Sigmoid colon (tissue), 3 donors: ENCODE measurements around the gene QRICH1.

Source experiments
- CTCF ChIP-seq, 4 experiments: fragments of 450-650 bp in 3 of 4; fragments of 200-600 bp in 1 of 4; IDR thresholded peaks; one replicate each; pipeline ENCODE4 v1.5.1; 2016 to 2019; ENCODE audit warnings: antibody characterized with exemption in 4 of 4, mild to moderate bottlenecking in 3 of 4, moderate library complexity in 2 of 4
- POLR2A ChIP-seq, 2 donors: fragments of 450-650 bp; IDR thresholded peaks; one replicate each; pipeline ENCODE4 v1.6.1; 2016; ENCODE audit warnings: antibody characterized with exemption in 2 of 2, mild to moderate bottlenecking in 2 of 2, moderate library complexity in 2 of 2

- TF ChIP-seq POLR2A (IDR thresholded peaks at IDR 0.05), result no peak
- no peak for TF ChIP-seq CTCF (IDR thresholded peaks at IDR 0.05)
Observed at GRCh38 chr3:49013113-49013737, 80.6 kb downstream of the QRICH1 start.
